GM18517 (cell line): Measurements from ENCODE around the gene LGALS9B.
"Not testable (repeated sequence)": the region's sequence is repeated elsewhere in the genome, so short reads cannot be mapped to it uniquely, and the experiment has no call there.

Experiments
- ATAC-seq: cut with Tn5 transposase; IDR thresholded peaks from one replicate; pipeline ENCODE4 v1.9.1; 2021; ENCODE audit warnings: mild to moderate bottlenecking, moderate library complexity; ENCODE audit not compliant: unreplicated experiment

LGALS9B gene

DNA sequence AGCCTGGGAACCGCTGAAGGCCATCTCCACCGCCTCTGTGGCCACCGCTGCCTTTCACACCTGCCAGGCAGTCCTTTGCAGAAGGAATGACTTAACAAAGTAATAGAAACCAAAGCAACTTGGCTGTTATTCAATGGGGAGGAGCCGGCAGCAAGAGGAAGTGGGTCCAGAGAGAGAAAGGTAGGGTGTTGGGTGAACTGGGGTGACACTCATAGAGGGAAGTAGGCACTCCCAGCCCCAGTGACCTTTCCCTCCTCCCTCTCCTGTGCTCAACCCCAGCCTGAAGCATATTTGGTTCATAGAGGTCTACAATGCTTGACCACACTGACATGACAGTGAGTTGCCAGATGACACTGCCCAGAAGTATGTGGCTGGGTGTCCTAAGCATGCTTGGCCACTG is at the start of gene LGALS9B:
LGALS9B (minus strand) TSS at position 93 of the 400 bp plus-strand sequence; CDS start at position 24, 69 bp downstream.
- peak; percentile 51 for ATAC-seq

GRCh38 chr17:20516986-20517385 is 49.6 kb upstream of the LGALS9B start:
- not testable (repeated sequence) for ATAC-seq

DNA sequence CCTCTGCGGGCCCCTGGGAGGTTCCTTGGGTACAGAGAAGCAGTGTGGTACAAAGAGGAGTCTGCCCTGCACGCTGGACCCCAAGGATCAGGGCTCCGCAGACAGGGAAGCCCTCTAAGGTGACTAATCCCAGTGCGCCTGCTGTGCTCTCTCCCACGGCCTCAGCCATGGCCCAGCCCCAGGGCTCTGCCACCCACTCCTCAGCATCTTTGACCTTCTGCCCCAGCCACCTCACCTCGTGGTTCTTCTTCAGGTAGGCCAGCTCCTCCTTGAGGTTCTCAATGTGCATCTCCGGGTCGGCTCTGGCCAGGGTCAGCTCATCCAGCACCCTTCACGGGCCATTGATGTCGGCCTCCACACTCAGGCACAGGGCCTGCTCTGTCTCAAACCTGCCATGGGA is 47.8 kb upstream of the LGALS9B start:
- ATAC-seq, result not testable (repeated sequence)

DNA sequence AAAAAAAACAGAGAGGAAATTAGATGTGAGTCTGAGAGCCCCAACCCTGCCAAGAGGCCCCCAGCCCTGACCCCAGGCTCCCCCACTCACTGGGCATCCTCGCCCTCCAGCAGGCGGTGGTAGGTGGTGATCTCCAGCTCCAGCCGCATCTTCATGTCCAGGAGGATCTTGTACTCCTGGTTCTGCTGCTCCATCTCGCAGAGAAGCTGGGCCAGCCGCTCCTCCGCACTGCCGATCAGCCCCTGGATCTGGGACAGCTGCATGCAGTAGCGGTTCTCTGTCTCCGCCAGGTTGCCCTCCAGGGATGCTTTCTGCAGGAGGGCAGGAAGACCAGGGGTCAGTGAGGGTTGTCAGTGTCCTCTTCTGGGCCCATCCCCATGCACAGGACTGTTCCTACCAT is 46.2 kb upstream of the LGALS9B start:
- not testable (repeated sequence) for ATAC-seq

DNA sequence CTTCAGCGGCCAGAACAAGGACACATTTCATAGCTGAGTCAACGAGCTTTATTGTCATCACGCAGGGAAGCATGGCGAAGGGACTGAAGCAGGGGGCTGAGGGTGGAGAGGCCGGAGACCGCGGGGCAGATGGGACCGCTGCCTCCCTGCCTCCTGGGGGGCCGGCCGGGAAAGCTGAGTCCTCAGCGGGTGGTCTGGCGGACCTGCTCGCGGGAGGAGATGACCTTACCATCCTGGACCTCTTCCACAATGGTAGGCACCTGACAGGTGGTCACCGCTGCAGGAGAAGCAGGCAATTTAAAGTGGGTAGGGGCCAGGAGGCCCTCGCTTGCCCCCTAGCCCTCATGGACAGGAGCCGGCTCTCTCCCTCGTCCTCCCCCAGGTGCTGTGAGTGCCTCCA is 45.0 kb upstream of the LGALS9B start:
- ATAC-seq, result not testable (repeated sequence)

DNA sequence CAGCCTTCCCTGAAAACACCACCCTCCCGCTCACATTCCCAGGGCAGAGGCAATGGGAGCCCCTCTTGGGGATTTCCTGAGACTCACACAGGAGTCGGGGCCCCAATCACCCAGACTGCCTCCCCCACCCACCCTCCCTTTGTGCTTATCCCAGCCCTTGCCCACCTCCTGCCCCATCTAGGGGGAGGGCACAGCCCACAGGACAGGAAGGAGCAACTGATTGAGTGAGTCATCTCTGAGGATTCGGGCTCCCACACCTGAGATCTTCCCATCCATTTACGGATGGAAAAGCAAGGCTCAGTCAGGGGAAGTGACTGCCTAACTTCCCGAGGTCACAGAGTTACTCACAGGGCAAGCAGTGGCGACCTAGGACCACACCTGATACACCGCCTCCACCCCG is 44.4 kb upstream of the LGALS9B start:
- ATAC-seq, result not testable (repeated sequence)

DNA sequence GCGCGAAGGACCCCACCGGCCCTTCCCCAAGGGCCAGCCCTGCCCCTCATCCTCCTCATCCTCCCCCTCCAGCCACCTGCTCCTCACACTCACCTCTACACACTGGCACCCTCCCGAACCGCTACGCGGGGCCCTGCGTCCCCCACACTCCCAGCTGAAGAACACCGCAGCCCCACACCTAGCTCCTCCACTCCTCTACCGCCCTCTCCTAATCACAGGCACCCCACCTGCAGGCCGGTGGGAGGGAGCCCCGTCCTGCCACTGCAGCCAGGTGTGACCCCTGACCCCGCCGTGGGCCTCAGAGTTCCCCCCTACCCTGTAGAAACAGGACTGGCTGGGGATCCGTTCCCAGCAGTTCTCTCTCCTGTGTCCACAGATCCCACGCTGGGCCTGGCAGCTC is 38.0 kb upstream of the LGALS9B start:
- ATAC-seq, result not testable (repeated sequence)

DNA sequence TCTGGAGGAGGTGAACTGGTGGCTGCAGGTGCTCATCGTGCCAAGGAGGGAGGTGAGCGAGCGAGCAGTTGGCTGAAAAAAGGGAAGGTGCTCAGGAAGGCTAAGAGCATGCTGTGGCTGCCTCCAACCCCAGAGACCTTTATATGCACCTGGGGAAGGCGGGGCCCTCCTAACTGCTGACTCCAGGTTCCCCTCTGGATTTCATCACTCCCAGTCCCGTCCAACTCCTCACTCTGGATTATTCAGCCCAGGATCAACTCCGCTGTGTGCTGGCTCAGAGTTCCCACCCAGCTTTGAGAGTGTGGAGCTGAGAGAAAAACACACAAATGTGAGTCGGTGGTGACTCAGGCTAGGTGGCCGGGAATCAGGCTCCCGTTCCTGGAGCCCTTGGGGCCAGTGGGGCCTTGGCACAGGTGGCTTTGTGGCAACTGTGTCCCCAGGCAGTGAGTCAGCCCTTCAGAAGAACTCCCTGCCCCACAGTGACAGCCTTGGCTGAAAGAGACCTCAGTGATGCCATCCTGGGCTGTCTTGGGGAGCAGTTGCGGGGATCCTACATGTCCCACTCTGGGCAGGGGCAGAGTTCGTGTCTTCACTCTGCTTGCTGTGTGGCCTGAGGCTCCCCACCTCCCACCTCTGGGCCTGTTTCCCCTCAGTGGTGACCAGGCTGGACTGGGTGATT is 37.2 kb upstream of the LGALS9B start:
- ATAC-seq, result not testable (repeated sequence)

DNA sequence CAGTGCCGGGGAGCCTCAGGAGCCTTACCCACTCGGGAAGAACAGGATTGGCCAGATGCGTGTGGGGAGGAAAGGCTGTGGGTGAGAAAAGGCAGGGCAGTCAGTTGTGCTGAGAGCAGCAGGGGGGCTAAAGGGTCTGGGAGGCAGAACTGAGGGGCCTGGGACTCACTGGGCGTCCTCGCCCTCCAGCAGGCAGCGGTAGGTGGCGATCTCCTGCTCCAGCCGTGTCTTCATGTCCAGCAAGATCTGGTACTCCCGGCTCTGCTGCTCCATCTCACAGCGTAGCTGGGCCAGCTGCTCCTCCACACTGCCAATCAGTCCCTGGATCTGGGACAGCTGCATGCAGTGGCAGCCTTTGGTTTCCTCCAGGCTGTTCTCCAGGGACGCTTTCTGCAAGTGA is 34.6 kb upstream of the LGALS9B start:
- not testable (repeated sequence) for ATAC-seq

DNA sequence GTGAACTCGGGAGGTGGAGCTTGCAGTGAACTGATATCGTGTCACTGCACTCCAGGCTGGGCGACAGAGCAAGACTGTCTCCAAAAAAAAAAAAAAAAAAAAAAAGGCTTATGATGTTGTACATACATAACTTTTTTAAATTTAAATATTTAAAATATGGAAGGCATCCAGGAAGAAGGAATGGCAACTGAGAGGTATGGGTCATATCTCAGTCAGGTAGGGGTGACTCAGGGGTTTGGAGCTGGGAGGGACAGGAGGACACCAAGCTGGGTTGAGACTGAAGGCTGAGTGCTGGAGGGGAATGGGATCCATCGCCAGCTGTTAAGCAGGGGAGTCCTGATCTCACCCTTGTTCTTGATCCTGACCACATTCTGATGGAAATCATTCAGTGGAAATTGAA is 33.0 kb upstream of the LGALS9B start:
- ATAC-seq, result not testable (repeated sequence)

GRCh38 chr17:20495420-20495819 is 28.1 kb upstream of the LGALS9B start:
- ATAC-seq, result not testable (repeated sequence)

- ATAC-seq, result not testable (repeated sequence)
Observed at GRCh38 chr17:20494735-20495134, 27.4 kb upstream of the LGALS9B start.

GRCh38 chr17:20494147-20494546 is 26.8 kb upstream of the LGALS9B start:
- ATAC-seq, result not testable (repeated sequence)

GRCh38 chr17:20492971-20493370 is 25.6 kb upstream of the LGALS9B start:
- not testable (repeated sequence) for ATAC-seq

DNA sequence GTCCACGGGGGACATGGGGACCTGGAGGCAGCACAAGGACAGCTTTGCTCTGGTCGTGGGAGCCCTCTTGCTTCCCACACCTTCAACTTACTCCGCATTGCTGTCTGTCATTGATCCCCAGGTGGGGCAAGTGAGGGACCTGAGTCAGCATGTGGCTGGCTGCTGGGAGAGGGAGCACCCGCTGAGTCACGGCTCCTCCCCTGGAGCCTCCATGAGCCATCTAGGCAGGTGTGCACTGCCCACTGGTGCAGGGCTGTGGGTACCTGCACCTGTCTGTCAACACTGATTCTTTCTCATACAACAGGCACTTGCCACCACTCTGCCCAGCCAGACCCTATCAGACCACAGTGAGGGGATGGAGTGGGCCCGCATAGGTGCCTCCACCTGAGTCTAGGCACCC is 24.8 kb upstream of the LGALS9B start:
- not testable (repeated sequence) for ATAC-seq

DNA sequence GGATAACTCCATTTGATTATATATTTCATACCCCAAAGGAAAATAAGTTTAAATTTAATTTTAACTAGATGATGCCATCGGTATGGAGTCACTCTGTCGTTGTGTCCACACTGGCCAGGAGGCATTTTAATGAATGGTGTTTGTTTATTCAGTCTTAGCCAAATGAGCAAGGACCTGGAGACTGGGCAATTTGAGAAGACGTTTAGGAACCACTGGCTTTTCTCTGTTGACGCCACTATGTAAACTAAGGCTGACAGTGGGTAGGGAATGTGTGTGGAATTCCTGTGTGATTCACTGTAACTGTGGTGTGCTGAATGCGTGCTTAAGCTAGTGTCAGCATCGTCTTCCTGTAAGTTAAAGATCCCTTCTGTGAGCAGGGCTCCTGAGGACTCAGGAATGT is 17.6 kb upstream of the LGALS9B start:
- ATAC-seq, result not testable (repeated sequence)

DNA sequence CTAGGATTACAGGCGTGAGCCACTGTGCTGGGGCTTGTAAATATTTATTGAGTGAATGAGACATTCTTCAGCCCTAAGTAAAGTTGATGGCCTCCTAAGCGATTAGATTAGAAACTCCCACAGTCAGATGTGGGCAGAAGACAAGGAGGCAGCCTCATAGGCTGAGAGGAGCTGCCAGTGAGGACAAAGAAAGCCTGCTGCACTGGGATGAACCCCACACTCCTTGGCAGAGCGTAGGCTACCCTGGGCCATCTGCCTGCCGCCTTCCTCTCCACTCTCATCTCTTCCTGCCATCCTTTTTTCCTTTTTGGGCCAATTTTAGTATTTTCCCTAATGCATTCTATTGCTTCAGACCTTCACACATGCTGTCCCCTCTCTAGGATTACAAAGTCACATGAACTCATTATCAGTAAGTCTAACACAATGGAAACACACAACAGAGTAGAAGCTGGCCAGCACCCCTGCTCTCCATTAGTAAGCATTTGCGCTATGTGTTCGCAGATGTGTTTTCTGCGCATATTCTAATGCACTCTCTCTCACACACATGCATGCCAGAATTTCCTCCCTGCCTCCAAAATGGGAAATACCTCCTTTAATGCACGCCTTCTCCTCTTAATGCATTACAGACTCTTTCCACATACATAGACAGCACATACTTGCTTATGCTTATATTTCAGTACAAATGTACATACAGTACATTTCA is 12.7 kb upstream of the LGALS9B start:
- ATAC-seq, result not testable (repeated sequence)

DNA sequence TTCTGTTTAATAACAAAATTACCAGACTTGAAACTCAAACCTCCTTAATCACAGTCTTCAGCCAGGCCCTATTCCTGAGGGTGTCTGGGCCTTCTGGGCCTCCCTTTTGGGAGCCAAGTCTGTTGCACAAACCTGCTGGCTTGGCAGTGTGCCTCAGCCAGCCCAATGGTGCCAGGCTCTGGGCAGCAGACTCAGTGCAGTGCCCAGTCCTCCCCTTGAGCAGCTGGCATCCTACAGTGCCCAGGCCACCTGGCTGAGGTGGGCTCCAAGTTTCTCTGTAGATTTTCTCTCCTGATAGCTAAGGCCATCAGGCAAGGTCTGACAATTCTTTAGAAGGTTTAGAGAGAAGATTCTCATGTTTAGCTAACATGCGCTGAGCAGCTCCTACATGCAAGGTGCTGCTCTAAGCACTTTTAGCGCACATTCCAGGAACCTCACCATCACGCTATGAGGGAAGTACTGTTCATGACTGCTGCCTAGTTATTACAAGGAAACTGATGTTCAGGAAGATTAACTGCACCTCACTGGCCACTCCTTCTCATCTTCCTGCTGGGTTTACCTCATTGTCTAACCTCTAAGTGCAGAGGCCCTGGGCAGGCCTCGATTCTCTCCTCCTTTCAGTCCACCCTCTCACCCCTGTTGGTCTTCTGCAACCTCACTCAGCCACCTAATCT is 10.2 kb upstream of the LGALS9B start:
- ATAC-seq, result not testable (repeated sequence)

DNA sequence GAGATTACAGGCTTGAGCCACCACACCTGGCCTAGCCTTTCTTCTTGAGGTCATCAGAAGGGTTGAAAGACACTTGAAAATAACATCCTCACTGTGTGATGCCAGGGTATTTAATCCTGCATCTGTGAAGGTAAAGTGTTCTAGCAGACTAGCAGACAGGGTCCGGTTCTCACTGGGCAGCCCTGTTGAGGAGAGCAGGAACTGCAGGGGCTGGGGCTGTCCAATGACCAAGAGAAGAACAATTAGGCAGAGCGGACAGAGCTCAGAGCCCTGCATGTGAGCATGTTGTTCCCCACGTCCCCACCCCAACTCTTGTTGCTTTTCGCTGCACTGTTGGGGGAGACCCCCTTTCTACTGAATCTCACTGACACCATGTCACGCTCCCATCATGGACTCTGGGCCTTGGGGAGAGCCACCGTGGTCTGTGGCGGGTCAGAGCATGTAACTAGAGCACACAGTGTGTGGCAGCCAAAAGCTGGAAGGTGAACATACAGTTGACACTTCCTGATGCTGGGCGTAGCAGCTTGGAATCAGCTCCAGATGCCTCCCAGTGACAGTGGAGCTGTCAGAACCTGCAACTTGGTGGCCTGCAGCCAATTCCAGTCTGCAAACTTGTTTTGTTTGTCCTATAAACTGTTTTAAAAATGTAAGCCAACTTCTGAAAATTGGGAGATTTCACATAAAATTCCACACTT is 7.9 kb upstream of the LGALS9B start:
- ATAC-seq, result not testable (repeated sequence)

- ATAC-seq, result not testable (repeated sequence)
Observed at GRCh38 chr17:20474081-20474480, 6.7 kb upstream of the LGALS9B start.

DNA sequence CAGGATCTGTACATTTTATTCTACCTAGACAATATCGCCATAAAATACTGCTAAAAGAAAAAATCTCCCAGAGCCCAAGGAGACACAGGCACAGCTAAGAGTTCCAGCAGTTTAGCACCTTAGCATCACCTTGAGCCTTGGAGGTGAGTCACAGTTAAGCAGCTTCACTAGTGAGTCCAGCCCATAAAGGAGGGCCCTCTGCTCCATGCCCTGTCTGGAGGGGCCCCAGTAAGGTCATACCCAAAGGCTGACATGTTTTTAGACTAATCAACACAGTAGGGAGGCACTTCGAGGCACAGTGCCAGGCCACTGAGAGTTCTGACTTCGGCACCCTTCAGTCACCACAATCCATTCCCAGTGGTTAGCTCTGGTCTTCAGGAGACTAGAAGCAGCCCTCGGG is 2.6 kb upstream of the LGALS9B start:
- not testable (repeated sequence) for ATAC-seq
